Right ventricle myocardium superior (tissue), 1 donor: ENCODE measurements around the gene PPDPF. TPM values are rescaled to one million over a fixed set of nuclear protein-coding genes. Genes with fewer than 3 reads are reported as not detected.
A peak's percentile ranks its signal among the peaks of the same experiment; 100 is the strongest.
"Not testable (repeated sequence)": the region's sequence is repeated elsewhere in the genome, so short reads cannot be mapped to it uniquely, and the experiment has no call there.

Source experiments
- ATAC-seq: fragments of 200-7000 bp; cut with Tn5 transposase; one replicate; pipeline ENCODE4 v1.9.1; 2020; ENCODE audit warnings: mild to moderate bottlenecking; ENCODE audit not compliant: poor library complexity
- DNase-seq: peaks from one replicate; pipeline ENCODE4 v3.0.0-alpha.2; 2020
- intact Hi-C: fragments of 100-400 bp; cut with DNase I; formaldehyde crosslinking; loops from one replicate; pipeline ENCODE4 v1.11.2; 2022
- total RNA-seq: library from RNA; stranded (reverse); fragmentation: NEBNext Ultra II Directional; extraction: Animal tissue kit (Norgen Biotek cat#: 25700); gene quantifications from one replicate; pipeline ENCODE4 v1.2.1, GENCODE V29; 2021
- donor health status: DM: no; HTN: yes; CAD: no; lungs with severe emphysema.

Gene PPDPF
- total RNA-seq, 1 donor from 2014 or later: 246 TPM

GRCh38 chr20:63565699-63566335, 45.3 kb downstream of the PPDPF start:
- ATAC-seq (no peak), DNase-seq (no peak)
- intact Hi-C loops: no loop called here

DNA sequence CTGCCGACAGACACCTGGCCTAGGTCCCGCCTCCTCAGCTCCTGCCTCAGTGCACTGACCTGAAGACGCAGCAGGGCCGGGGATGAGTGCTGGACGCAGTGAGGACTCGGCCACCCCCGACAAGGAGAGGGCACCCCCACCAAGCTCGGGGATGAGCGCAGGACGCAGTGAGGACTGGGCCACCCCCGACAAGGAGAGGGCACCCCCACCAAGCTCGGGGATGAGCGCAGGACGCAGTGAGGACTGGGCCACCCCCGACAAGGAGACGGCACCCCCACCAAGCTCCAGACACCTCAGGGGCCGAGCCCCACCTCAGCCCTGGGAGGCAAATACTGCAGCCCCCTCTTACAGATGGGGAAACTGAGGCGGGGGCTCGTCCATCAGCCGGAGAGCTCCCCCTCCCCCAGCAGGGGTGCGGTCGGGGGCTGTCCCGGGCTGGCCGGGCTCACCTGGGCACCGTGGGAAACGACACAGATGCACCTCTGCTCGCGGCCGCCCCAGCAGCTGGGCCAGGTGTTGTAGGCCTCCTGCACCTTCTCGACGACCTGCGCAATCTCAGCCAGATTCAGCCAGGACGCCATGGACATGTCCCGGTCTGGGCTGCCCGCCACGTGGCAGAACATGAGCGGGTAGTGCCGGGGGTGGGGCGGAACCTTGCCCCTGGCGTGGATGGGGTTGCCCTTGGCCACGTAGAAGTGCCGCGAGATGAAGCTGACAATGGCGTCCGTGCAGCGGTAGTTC, 46.0 kb downstream of the PPDPF start:
- ATAC-seq (no peak), DNase-seq (no peak)
- intact Hi-C loops: no loop called here

- intact Hi-C loops: no loop called here
- peak; percentile 15 for ATAC-seq
- DNase-seq: no peak
Measured at GRCh38 chr20:63567136-63567385, 46.5 kb downstream of the PPDPF start.

DNA sequence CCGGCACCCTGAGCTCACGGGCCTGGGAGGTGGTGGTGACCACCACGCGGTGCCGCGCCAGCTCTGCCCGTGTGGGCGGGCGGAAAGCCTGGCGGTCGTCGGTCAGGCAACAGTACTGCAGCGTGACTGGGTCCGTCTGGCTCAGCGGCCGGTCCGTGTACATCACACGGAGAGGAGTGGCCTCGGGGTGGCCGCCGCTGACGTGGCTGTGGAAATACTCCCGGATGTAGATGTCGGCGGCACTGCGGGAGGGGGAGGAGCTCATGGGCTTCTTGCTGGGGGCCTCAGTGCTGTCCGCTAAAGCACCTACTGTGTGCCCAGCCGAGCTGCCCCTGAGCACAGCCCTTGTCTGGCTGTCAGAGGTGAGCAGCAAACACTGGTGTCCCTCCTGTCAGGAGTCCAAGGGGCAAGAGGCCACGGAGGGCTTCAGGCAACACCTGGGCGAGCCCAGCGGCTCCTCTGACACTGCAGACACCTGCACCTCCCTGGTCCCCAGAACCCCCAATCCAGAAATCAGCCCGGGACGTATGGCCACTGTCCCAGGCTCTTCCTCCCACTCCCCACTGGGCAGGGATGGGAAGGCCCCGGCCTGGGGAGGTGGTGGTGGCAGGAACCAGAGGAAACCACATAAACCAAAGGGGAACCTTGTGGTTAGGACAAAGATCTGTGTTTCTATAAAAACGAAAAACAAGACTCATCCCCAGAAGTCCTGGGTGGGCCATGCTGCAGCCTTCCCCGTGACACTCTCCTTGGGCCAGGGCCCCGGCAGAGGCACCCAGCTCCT, 47.0 kb downstream of the PPDPF start:
- DNase-seq (peak; percentile 83), ATAC-seq (peak; percentile 47)
- intact Hi-C loops: no loop called here

- no peak for ATAC-seq
Measured at GRCh38 chr20:63568170-63568981, 47.8 kb downstream of the PPDPF start.

DNA sequence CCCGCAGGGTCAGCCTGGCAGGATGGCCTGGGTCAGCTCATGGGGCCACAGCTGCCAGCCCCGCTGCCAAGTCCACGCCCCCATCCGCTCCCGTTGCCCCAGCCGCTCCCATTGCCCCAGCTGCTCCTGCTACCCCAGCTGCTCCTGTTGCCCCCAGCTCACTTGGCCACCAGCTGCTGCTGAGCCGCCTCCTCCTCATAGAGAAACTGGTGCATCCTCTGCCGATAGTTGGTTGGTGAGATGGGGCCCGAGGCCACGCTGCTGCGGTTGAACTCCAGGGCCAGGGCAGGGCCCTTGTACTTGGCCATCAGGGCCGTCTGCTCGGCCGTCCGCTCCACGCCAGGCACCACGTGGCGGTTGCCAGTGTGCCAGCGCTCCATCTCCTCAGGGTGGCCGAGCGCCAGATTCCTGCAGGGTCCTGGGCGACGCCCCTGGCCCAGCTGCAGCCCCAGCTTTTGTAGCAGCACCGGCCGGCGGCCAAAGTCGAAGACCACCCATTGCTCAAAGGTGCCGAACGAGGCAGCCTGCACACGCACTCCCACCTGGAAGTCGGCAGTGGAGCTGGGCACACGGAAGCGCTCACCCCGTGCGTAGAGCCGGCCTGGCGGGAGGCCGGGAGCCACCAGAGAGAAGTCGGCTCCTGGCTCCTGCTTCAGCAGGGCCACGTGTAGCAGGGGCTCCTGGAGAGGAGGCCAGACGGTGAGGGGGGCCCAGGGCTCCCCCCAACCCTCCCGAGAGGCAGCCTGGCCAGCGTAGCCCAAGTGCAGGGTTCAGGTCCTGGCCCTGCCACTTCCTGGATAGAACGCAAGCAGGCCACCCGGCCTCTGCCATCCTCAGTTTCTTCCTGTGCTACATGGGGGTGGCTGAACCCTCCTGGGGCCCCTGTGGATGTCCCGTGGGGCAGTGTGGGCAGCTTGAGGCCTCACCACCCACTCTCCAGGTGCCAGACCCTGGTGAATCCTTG, 48.7 kb downstream of the PPDPF start:
- intact Hi-C loops: no loop called here
- DNase-seq (no peak), ATAC-seq (no peak)

More at GRCh38 chr20:63568170-63568981, 47.8 kb downstream of the PPDPF start:
- intact Hi-C loops: no loop called here
- no peak for DNase-seq

GRCh38 chr20:63570281-63571086, 49.9 kb downstream of the PPDPF start:
- DNase-seq: no peak
- intact Hi-C loops: no loop called here
- ATAC-seq: no peak

DNA sequence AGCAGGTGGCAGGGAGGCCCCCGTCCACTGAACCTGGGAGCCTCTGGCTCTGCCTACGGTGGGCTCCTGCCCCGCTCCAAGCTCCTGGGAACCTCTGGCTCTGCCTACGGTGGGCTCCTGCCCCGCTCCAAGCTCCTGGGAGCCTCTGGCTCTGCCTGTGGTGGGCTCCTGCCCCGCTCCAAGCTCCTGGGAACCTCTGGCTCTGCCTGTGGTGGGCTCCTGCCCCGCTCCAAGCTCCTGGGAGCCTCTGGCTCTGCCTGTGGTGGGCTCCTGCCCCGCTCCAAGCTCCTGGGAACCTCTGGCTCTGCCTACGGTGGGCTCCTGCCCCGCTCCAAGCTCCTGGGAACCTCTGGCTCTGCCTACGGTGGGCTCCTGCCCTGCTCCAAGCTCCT, 50.5 kb downstream of the PPDPF start:
- DNase-seq, ATAC-seq, intact Hi-C loops: not testable (repeated sequence)

Other genes starting within 250 kb of the PPDPF start
- gene ARFGAP1, start 248.0 kb upstream of the PPDPF start, total RNA-seq: 25.3 TPM
- not detected for gene COL20A1, start 227.6 kb upstream of the PPDPF start, total RNA-seq
- 1.5 TPM for gene CHRNA4, start 159.4 kb upstream of the PPDPF start, total RNA-seq
- gene KCNQ2, start 48.1 kb upstream of the PPDPF start, total RNA-seq: 0.89 TPM
- 1,229 TPM for gene EEF1A2, start 21.7 kb upstream of the PPDPF start, total RNA-seq
- 0.13 TPM for gene PTK6, start 16.6 kb downstream of the PPDPF start, total RNA-seq
- gene SRMS, start 27.0 kb downstream of the PPDPF start, total RNA-seq: not detected
- gene FNDC11, start 33.4 kb downstream of the PPDPF start, total RNA-seq: 0.11 TPM
- 9.7 TPM for gene HELZ2, start 53.5 kb downstream of the PPDPF start, total RNA-seq
- gene GMEB2, start 106.3 kb downstream of the PPDPF start, total RNA-seq: 5.5 TPM
- gene STMN3, start 132.7 kb downstream of the PPDPF start, total RNA-seq: 4.3 TPM
- gene RTEL1, start 137.5 kb downstream of the PPDPF start, total RNA-seq: 7.3 TPM
- 0.32 TPM for gene TNFRSF6B, start 175.9 kb downstream of the PPDPF start, total RNA-seq
- gene ARFRP1, start 187.2 kb downstream of the PPDPF start, total RNA-seq: 32.2 TPM
- 16.0 TPM for gene ZGPAT, start 187.3 kb downstream of the PPDPF start, total RNA-seq
- 1.6 TPM for gene LIME1, start 215.9 kb downstream of the PPDPF start, total RNA-seq
- 95.0 TPM for gene SLC2A4RG, start 219.0 kb downstream of the PPDPF start, total RNA-seq